Measurements from ENCODE around the gene UCHL1. TPM values are rescaled to one million over a fixed set of nuclear protein-coding genes. Genes with fewer than 3 reads are reported as not detected.

The UCHL1 gene
- total RNA-seq, 4 donors from 2014 or later: 9.8 to 43.0 (median 39.6) TPM

- 93 to 95% methylated on average over 4 to 9 of the region's 10 CpGs for WGBS, 2 donors (ENCODE audit: low coverage in 1 of 2)
These were observed 31.5 kb downstream of the UCHL1 start for GRCh38 chr4:41288254-41288653.

GRCh38 chr4:41290479-41290878, 33.8 kb downstream of the UCHL1 start:
- no peaks in the 10 kb centered on the region for H3K9me3 ChIP-seq
- TF ChIP-seq EP300 (IDR thresholded peaks at IDR 0.05) (no peak), POLR2AphosphoS5 (IDR thresholded peaks at IDR 0.05) (no peak), CTCF (IDR thresholded peaks at IDR 0.05) (no peak), POLR2A (IDR thresholded peaks at IDR 0.05) (no peak)
- H3K4me1 ChIP-seq: no peaks in the 10 kb centered on the region
- H3K36me3 ChIP-seq: no peaks in the 10 kb centered on the region
- no peaks in the 10 kb centered on the region for H3K27me3 ChIP-seq
- no peak overlapping the region for H3K4me3 ChIP-seq
- whole genome bisulfite sequencing, 2 donors (ENCODE audit: low coverage in 1 of 2): 60 to 68% methylated on average over 4 of the region's 4 CpGs
- ATAC-seq: no peak
- no peak overlapping the region for H3K27ac ChIP-seq

More at GRCh38 chr4:41288254-41288653, 31.5 kb downstream of the UCHL1 start:
- TF ChIP-seq CTCF (IDR thresholded peaks at IDR 0.05) (no peak), POLR2AphosphoS5 (IDR thresholded peaks at IDR 0.05) (no peak), POLR2A (IDR thresholded peaks at IDR 0.05) (no peak), EP300 (IDR thresholded peaks at IDR 0.05) (no peak)
- Histone ChIP-seq H3K36me3 (no peaks in the 10 kb centered on the region), H3K4me1 (no peaks in the 10 kb centered on the region), H3K4me3 (no peak overlapping the region), H3K9me3 (no peaks in the 10 kb centered on the region), H3K27ac (no peak overlapping the region), H3K27me3 (no peaks in the 10 kb centered on the region)
- ATAC-seq: no peak

GRCh38 chr4:41294445-41295062, 37.8 kb downstream of the UCHL1 start:
- ATAC-seq: no peak
- WGBS, 2 donors (ENCODE audit: low coverage in 1 of 2): 92 to 97% methylated on average over 3 to 4 of the region's 7 CpGs
- Histone ChIP-seq H3K36me3 (no peaks in the 10 kb centered on the region), H3K4me1 (no peaks in the 10 kb centered on the region), H3K9me3 (no peaks in the 10 kb centered on the region), H3K27me3 (no peaks in the 10 kb centered on the region), H3K27ac (no peak overlapping the region), H3K4me3 (no peak overlapping the region)
- TF ChIP-seq POLR2A (IDR thresholded peaks at IDR 0.05) (no peak), CTCF (IDR thresholded peaks at IDR 0.05) (no peak), EP300 (IDR thresholded peaks at IDR 0.05) (no peak), POLR2AphosphoS5 (IDR thresholded peaks at IDR 0.05) (no peak)

DNA sequence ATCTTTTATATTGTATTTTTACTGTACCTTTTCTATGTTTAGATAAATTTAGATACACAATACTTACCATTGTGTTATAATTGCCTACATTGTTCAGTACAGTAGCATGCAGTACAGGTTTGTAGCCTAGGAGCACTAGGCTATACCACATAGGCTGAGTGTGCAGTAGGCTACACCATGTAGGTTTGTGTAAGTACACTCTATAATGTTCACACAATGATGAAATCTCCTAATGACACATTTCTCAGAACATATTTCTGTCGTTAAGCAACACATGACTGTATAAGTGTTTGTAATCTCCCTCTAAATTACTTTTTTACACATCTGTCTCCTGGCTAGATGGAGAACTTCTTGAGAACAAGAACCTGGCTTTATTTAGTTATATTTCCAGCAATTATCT, 40.3 kb downstream of the UCHL1 start:
- H3K9me3 ChIP-seq: no peaks in the 10 kb centered on the region
- no peak for TF ChIP-seq POLR2A (IDR thresholded peaks at IDR 0.05)
- ATAC-seq: no peak
- H3K27ac ChIP-seq: no peak overlapping the region
- no peak overlapping the region for H3K4me3 ChIP-seq
- WGBS, 2 donors (ENCODE audit: low coverage in 1 of 2): 29% methylated on average over 1 of the region's 1 CpG
- no peaks in the 10 kb centered on the region for H3K27me3 ChIP-seq
- no peaks in the 10 kb centered on the region for H3K36me3 ChIP-seq
- H3K4me1 ChIP-seq: no peaks in the 10 kb centered on the region

DNA sequence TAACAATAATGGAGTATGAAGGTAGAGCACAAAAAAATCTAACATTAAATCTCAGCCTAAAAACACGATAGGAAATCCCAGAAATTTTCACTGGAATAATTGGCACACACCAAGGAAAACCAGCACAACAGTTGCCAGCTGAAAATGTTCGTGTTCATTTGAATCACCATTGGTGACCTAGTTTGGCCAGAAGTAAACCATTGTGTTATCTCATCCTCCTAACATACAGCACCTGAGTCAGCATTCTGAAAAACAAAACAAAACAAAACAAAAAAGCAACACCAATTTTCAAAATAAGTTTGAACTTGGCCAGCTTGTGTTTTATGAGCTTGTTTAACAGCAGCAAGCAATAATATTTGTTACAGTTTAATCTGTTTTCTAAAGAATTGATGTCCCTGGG, 41.1 kb downstream of the UCHL1 start:
- 15 to 23% methylated on average over 2 of the region's 2 CpGs for WGBS, 2 donors (ENCODE audit: low coverage in 1 of 2)
- Histone ChIP-seq H3K27me3 (no peaks in the 10 kb centered on the region), H3K9me3 (no peaks in the 10 kb centered on the region), H3K27ac (no peak overlapping the region), H3K4me3 (no peak overlapping the region), H3K36me3 (no peaks in the 10 kb centered on the region), H3K4me1 (no peaks in the 10 kb centered on the region)
- ATAC-seq: no peak
- TF ChIP-seq CTCF (IDR thresholded peaks at IDR 0.05) (no peak), EP300 (IDR thresholded peaks at IDR 0.05) (no peak), POLR2A (IDR thresholded peaks at IDR 0.05) (no peak), POLR2AphosphoS5 (IDR thresholded peaks at IDR 0.05) (no peak)
